NCI-H446 treated with DMSO at 0.1 percent for 48 hours (cell line): ENCODE results near the gene KRTAP12-3.
"Not testable (repeated sequence)": the region's sequence is repeated elsewhere in the genome, so short reads cannot be mapped to it uniquely, and the experiment has no call there.

Experiments
- DNase-seq: peaks from one replicate; lab custom pipeline; 2025; lab: John Stamatoyannopoulos, UW

The KRTAP12-3 gene

DNA sequence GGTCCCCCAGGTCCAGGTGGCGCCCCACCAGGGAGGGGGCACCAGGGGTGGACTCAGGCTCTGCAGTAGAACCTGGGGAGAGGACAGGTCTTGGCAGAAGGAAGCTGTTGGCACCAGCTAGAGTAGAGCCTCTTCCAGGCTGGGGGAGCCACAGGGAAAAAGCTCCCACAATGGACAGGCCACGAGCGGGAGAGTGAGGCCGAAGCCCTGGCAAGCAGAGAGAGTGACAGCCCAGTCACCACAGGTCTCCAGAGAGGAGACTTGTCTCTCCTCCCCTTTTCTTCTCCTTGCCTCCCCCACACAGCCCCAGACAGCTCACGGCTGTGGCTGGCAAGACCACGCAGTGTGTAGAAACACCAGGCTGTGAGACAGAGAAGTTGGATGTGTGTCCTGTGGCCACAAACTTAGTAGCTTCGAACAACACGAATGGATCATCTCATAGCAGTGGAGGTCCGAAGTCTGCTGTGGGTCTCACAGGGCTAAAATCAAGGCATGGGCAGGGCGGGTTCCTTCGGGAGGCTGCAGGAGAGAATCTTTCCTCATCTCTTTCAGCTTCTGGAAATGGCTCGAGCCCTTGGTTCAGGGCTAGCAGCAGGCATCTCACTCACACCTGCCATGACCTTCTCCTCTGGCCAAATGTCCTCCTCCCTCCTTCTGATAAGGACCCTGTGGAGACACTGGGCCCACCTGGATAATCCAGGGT lies 6.6 kb upstream of the KRTAP12-3 start:
- no peak for DNase-seq

DNA sequence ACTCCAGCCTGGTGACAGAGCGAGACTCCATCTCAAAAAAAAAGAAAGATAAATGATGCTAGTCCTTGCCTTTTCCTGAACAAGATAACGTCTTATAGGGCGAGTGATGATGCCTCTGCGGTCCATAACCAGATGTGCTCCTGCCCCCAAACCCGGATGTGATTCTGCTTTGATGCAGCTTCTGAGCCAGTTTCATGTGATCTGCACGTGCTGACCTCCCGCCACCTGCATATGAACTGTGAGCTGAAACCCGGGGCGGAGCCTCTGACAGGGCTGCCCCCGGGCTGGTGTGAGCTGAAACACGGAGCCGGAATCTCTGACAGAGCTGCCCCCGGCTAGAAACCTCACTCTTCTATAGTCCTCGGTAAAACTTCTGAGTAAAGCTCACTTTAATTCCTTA lies 4.6 kb upstream of the KRTAP12-3 start:
- DNase-seq: no peak

DNA sequence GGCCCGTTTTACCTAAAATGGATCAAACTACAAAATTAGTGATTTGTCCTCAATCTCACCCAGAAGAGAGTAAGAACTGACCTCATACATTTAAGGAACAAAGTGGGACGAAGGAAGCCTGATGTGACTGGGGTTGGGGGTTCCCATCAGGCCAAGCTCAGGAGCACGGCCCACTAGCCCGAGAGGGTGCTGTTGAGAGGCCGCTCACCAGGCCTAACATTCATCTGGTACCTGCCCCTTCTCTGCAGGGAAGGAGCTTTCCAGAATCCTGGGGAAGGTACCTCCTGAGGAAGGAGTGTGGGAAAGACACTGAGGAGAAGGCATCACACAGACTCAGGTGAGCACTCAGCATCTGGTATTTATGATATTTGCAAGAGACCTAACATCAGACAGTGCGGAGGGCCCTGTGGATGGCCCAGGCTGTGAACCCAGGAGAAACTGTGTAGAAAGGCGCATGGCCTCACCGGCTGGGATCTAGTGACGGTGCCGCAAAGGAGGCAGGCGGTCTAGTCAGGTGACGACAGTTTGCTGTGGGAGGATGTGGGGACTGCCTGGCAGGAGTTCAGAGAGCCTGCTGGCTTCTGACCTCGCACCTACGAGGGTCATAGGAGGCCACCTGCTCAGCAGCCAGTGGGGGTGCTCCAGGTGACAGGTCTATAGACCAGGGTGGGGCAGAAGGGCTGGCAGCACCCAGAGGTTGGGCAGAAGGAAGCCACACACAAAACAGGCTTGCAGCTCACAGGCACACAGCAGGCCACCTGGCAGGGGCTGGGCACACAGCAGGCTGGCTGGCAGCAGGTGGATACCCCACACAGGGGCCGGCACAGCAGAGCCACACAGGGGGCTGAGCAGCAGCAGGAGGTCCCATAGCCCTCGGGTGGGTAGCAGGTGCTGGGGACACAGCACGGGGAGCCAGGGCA lies 3.8 kb upstream of the KRTAP12-3 start:
- no peak for DNase-seq

DNA sequence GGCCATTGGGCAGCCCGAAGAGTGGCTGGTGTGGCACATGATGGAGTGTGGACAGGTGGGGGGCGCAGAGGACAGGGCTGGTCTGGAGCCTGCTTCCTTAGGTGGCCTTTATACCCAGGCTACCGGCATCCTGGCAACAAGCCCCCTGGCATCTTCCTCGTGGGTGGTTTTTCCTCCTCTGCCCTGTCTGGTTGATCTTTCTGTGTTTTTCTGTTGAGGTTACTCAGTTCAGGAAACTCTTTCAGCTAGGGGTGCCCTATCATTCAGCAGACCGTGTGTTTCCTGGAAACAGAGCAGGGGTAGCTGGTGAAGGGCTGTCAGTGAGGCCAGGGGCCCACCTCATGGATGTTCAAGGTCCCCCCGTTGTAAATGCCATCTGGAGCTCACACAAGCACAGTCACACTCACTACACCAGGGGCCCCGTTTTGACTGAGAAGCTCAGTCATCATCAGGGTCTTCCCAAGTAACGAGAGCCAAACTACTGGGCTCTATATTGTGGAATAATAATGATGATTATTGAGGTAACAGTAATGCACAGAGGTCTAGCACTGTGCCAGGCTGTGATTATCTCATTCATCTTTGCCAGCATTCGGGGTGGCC lies 3.1 kb upstream of the KRTAP12-3 start, which contains the start of gene KRTAP12-4:
Gene KRTAP12-4 (minus strand): TSS at position 84 of the 600 bp plus-strand sequence. CDS start 45 bp downstream, at position 39.
- no peak for DNase-seq

DNA sequence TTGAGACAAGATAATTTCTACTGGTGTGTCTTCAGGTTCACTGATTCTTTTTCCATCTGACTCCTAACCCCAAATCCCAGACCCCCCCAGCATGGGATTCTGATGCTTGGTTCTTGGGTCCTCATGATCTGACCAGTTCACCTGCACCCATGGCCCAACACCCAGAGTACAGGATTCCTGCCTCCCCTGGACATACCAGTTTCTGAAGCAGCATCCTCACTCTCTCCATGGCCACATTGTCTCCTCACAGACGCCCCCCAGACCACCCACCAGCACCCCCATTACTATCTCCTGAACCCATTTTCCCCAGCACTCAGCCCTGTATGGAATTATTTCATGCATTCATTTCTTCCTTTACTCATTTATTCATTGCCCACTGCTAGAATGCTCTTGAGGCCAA lies 864 bp upstream of the KRTAP12-3 start:
- no peak for DNase-seq

DNA sequence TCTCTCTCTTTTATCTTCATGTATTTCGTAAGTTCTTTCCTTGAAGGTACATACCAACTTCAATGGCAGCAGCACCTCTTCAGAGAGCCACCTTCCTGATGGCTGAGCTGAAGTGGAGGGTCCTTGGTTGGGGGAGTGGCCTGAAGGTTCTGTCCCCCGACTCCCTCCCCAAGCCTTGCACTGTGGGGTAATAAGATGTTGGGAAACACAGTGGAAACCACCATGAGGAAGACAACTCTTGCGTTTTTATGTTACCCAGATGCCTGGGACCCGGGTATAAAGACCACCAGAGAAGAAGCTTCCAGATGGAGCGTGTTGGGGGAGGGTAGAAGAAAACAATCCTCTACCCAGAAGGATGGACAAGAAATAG lies 794 bp downstream of the KRTAP12-3 start:
- no peak for DNase-seq

DNA sequence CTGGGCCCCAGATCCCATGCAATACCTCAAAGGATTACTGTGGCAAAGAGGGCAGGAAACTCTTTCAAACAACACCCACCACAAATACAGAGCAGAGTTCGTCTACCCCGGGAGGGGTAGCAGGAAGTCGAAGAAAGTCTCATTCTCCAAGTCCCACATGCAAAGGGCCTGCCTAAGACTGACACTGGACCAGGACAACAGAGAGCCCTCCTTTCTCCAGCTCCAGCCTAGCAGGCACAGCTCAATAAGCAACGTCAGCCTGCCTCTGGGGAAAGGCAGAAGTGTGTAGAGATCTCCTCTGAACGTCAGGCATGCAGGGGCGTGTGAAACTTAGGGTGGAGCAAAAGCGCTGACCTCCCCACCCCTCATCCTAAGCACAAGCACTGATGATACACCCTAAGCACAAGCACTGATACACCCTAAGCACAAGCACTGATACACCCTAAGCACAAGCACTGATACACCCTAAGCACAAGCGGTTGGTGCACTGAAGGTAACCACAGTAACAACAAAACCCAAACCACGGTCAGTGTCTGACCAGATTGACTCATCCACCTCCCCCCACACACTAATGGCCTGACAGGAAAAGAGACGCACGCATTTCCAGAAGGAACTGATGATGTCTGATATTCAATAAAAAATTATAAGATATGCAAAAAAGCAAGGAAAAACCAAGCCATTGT lies 1.3 kb downstream of the KRTAP12-3 start:
- no peak for DNase-seq

DNA sequence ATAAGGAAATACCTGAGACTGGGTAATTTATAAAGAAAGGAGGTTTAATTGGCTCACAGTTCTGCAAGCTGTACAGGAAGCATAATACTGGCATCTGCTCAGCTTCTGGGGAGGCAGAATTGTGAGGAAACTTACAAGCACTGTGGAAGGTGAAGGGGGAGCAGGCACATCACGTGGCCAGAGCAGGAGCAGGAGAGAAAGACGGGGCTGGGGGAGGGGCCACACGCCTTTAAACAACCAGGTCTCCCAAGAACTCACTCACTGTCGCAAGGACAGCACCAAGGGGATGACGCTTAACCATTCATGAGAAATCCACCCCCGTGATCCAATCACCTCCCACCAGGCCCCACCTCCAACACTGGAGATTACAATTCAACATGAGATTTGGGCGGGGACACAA lies 3.8 kb downstream of the KRTAP12-3 start:
- not testable (repeated sequence) for DNase-seq

DNA sequence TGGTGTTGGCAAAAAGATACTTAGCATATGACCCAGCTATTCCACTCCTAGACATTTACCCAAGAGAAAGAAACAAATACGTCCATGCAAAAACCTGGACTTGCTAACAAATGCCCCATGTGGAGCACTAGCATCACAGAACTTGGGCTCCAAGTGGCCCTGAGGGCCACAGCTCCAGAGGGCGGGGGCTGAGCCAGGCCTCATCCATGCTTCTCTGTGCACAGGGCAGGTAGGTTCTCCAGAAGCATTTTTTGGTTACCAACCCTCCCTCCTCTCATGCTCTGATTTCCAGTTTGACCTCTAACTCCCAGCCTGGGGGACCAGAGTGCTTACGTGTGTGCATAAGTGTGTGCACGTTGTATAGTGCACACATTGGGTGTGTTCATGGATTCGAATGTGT lies 7.0 kb downstream of the KRTAP12-3 start:
- no peak for DNase-seq

DNA sequence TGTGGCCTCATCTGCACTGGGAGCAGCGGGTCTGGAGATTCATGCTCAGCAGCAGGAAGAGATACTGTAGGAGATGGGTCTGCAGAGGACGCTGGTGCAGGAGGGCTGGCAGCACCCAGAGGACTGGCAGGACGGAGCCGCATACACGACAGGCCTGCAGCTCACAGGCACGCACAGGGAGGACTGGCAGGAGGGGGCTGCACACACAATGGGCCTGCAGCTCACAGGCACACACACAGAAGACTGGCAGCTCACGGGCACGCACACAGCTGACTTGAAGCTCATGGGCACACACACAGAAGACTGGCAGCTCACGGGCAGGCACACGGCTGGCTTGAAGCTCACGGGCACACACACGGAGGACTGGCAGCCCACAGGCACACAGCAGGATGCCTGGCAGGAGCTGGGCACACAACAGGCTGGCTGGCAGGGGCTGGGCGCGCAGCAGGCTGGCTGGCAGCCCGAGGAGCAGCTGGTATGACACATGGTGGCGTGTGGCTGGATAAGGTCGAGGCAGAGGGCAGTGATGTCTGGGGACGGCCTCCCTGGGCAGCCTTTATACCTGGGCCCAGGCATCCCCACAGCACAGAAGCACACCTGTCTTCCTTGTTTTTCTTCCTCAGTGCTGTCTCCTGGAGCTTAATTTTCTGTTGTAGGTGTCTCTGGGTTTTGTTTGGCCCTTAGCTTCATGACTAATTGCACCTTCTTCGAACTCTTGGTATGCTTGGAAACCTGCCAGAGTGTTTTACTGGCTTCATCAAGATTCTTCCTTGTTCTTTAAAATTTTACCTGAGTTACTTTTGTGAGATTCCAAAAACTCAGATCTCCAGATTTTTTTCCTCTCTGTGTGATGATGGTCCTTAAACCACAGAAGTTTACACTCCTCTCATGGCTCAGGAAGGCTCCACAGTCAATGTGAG lies 8.9 kb downstream of the KRTAP12-3 start, which contains the start of gene KRTAP12-2:
Gene KRTAP12-2 (minus strand): TSS at position 527 of the 920 bp plus-strand sequence. CDS start 41 bp downstream, at position 486.
- no peak for DNase-seq

DNA sequence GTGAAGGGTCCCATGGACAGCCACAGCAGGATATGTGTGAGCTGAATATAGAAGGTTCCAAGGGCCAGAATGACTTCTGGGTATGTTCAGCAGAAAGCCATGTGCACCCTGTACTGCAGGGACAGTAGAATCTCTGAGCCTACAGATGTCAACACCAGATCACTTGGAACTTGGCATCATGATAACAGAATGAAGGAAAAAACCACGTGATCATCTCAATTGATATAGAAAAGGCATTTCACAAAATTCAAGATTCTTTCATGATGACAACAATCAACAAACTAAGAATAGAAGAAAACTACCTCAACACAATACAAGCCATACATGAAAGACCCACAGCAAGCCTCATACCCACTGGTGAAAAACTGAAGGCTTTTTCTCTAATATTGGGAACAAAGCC lies 9.9 kb downstream of the KRTAP12-3 start:
- no peak for DNase-seq

DNA sequence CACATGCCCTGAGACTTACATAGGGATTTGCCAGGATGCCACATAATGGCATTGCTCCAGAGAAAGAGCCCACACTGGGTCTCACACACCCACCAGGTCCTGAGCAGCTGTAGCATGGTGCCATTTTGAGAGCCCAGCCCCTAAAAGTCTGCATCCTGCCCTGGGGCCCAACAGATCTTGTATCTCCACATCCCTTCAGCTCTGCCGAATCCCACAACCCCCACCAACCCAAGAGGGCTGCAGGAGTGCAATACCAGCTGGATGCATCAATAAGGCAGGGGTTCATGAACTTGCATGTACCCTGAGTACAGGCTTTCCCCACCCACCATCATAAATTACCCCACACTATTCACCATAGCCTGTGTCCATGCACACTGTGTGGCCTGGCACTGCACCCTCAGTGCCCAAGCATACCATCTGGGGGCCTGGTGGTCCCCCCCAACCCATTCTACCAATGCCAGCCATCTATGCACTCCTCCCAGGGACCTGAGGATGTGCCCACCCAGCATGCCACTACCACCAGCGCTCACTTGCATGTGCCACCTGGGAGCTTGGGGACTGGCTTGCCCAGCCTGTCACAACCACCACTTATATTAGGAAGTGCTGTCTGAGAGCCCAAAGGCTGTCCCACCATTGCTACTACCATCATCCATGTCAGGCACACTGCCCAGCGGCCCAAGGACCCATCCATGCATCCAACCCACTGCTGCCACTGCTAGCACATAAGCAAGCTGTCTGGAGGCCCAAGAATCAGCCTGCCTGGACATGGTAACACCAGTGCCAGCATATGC lies 13.1 kb downstream of the KRTAP12-3 start:
- no peak for DNase-seq

DNA sequence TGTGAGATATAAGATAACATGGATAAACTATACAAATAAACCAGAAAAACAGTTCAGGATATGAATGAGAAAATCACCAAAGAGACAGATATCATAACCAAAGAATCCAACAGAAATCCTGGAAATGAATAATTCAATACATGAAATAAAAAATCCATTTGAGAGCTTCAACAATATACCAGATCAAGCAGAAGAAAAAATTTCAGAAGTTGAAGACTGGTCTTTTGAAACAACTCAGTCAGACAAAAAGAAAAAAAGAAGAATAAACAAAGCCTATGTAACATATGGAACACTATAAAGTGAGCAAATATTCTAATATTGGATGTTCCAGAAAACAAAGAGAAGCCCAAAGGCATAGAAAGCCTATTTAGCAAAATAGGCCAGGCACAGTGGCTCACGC lies 14.2 kb downstream of the KRTAP12-3 start:
- DNase-seq: no peak

DNA sequence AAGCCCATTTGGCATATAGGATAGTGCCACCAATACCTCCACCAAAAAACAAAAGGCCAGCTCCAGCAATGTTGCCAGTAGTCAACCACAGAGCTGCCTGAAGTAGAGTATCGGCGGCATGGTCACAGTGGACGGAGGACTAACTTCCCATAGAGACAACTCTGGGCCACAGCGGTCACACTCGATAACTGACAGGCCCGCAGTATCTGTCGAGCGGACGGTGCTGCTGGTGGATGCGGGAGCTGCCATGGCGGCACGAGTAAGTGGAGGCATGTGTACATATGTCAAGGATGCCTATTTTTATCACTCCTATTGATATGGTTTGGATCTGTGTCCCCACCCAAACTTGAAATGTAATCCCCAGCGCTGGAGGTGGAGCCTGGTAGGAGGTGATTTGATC lies 20.1 kb downstream of the KRTAP12-3 start:
- no peak for DNase-seq

DNA sequence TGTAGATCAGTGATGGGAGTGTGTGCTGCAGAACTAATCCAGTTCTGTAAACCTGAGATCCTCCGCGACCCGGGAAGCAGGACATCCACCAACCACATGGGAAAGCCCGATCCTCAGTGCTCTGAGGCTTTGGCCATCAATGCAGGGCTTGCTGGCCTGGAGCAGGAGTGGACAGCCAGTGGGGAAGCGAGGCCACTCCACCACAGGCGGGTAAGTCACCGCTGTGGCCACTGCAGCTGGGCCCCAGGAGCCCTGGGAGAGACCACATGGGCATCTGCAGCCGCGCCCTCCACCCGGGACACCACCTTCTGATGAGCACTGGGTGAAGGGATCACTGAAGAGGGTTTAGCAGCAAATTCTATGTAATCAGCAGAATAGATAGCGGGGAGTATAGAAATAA lies 23.4 kb downstream of the KRTAP12-3 start:
- DNase-seq: no peak

DNA sequence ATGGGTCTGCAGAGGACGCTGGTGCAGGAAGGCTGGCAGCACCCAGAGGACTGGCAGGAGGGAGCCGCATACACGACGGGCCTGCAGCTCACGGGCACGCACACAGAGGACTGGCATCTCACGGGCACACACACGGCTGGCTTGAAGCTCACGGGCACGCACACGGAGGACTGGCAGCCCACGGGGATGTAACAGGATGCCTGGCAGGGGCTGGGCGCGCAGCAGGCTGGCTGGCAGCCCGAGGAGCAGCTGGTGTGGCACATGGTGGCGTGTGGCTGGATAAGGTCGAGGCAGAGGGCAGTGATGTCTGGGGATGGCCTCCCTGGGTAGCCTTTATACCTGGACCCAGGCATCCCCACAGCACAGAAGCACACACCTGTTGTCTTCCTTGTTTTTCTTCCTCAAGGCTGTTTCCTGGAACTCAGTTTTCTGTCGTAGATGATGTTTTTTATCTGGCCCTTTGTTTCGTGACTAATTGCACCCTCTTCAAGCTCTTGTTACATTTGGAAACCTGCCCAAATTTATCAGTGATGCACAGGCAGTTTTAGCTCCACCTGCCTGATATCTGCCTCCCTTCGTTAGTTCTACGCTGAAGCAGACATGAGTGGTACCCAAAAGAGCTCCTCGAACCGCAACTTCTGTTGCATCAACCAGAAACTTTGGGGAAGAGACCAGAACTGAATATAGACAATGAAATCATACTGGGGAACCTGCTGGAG lies 24.3 kb downstream of the KRTAP12-3 start, which contains the start of gene KRTAP12-1:
Gene KRTAP12-1 (minus strand): TSS at position 303 of the 719 bp plus-strand sequence. CDS start 40 bp downstream, at position 263.
- DNase-seq: no peak

DNA sequence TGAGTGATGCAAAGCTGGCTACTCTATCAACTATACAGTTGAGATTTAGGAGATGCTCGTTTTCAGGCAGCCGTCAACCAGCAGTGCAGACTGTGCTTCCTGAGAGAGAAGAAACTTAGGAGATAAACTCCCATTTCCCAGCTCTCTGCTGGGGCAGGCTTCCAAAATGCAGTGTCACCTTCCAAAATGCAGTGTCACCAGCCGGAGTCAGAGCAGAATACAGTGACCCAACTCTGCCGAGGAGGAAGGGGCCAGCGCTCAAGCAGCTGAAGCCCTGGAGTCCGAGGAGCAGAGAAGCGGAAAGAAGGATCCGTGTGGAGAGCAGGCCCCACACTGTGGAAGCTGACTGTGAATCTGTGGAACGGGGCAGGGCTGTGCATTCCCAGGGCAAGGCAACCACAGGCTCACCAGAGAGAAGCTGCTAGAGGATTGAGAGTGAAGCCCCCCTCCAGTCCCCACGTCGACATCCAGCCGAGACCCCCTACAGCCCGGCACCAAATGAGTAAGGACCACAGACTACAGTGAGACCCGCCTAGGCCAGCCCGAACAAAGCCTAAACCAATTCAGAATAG lies 24.9 kb downstream of the KRTAP12-3 start:
- DNase-seq: no peak

DNA sequence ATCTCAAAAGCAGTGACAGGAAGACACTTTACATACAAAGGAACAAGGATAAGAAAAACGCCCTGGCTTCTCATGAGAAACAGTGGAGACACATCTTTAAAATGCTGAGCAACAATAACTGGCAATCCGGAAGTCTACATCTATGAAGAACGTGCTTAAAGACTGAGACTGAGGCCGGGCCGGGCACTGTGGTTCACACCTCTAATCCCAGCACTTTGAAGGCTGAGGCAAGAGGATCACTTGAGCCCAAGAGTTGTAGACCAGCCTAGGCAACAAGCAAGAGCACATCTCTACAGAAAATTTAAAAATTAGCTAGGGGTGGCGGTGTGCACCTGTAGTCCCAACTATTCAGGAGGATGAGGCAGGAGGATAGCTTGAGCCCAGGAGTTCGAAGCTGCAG lies 26.3 kb downstream of the KRTAP12-3 start:
- DNase-seq: no peak

DNA sequence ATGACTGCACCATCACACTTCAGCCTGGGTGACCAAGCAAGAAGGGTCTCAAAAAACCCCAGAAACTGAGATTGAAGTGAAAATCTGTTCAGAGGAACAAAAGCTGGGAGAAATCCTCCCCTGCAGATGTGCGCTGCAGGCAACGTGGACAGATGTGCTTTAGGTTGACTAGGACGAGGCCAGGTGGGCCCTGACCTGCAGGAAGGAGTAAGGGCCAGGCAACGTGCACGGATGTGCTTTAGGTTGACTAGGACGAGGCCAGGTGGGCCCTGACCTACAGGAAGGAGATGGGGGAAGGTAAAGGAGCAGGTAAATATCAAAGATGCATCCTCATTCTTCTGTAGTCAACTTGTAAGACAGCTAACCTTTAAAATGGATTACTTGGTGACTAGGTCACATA lies 26.8 kb downstream of the KRTAP12-3 start:
- no peak for DNase-seq
